HepG2 (cell line): Measurements from ENCODE around the gene SLC23A3. TPM values are rescaled to one million over a fixed set of nuclear protein-coding genes. Genes with fewer than 3 reads are reported as not detected.

Source experiments
- CHD2 ChIP-seq: IDR thresholded peaks from 2 replicates; pipeline ENCODE4 v1.6.1; 2011; ENCODE audit warnings: low read depth, low read length, improper control_type of control experiment
- HOXA9 ChIP-seq: sonication (generic); formaldehyde crosslinking; IDR thresholded peaks from 2 replicates; pipeline ENCODE4 v1.8.1; 2022; ENCODE audit warnings: missing genetic modification reagents, mild to moderate bottlenecking, moderate library complexity, borderline replicate concordance
- ISL2 ChIP-seq: sonication (generic); formaldehyde crosslinking; IDR thresholded peaks from 2 replicates; pipeline ENCODE4 v1.5.0; 2020; ENCODE audit warnings: missing genetic modification reagents
- POGK ChIP-seq: sonication (generic); formaldehyde crosslinking; conservative IDR thresholded peaks from 2 replicates; pipeline ENCODE4 v1.8.0; 2022; ENCODE audit warnings: mild to moderate bottlenecking, moderate library complexity, missing genetic modification reagents
- RBAK ChIP-seq: sonication (generic); formaldehyde crosslinking; IDR thresholded peaks from 2 replicates; pipeline ENCODE4 v1.5.1; 2020; ENCODE audit warnings: mild to moderate bottlenecking, missing genetic modification reagents
- RFX5 ChIP-seq: IDR thresholded peaks from 2 replicates; pipeline ENCODE4 v1.6.1; 2011; ENCODE audit warnings: low read depth, low read length, improper control_type of control experiment
- SOX5 ChIP-seq: IDR thresholded peaks from 2 replicates; pipeline ENCODE4 v1.6.1; 2016; ENCODE audit warnings: borderline replicate concordance
- ZNF142 ChIP-seq: sonication (generic); formaldehyde crosslinking; IDR thresholded peaks from 2 replicates; pipeline ENCODE4 v1.4.0; 2020; ENCODE audit warnings: missing genetic modification reagents
- ZNF687 ChIP-seq: sonication (generic); formaldehyde crosslinking; IDR thresholded peaks from 2 replicates; pipeline ENCODE4 v1.5.1; 2020; ENCODE audit warnings: mild to moderate bottlenecking, missing genetic modification reagents, moderate library complexity
- polyA plus RNA-seq, 8 experiments: library from polyadenylated mRNA; depleted of rRNA in 3 of 8; stranded (reverse) in 7 of 8; unstranded in 1 of 8; fragments of >200 nt; fragmentation: Illumina TruSeq in 4 of 8; extraction: Trizol in 4 of 8; gene quantifications; 2 replicates each; pipeline versions ENCODE4 v1.2.1 to v1.2.3, GENCODE V29; 2011 to 2016; ENCODE audit warnings: low read depth in 4 of 8, missing spikeins in 1 of 8, mixed read lengths in 1 of 8; ENCODE audit not compliant: insufficient read depth in 1 of 8
- total RNA-seq, 5 experiments: library from RNA; depleted of rRNA; stranded (reverse); fragments of >200 nt; fragmentation: Illumina TruSeq; extraction: Trizol; gene quantifications; 2 replicates each; pipeline ENCODE4 v1.2.3, GENCODE V29; 2016; ENCODE audit warnings: low read depth in 1 of 5
- TF ChIP-seq, protein P1 (sequence below): sonication (generic); formaldehyde crosslinking; IDR thresholded peaks from 2 replicates; pipeline ENCODE4 v1.8.1; 2023; ENCODE audit warnings: mild to moderate bottlenecking, inconsistent platforms, moderate library complexity, missing genetic modification reagents, borderline replicate concordance
- TF ChIP-seq, protein P2 (sequence below): sonication (generic); formaldehyde crosslinking; IDR thresholded peaks from 2 replicates; pipeline ENCODE4 v1.9.0; 2021; ENCODE audit warnings: missing genetic modification reagents, mild to moderate bottlenecking, borderline replicate concordance
- TF ChIP-seq, protein P3 (sequence below): sonication (generic); formaldehyde crosslinking; IDR thresholded peaks from 2 replicates; pipeline ENCODE4 v1.4.0; 2020; ENCODE audit warnings: missing genetic modification reagents

The SLC23A3 gene
- total and polyA plus RNA-seq, 2 of the 13 experiments (the other 11 are each of a cell fraction or from before 2014, with no cell fraction given), result 0.38 to 0.78 TPM

- TF ChIP-seq ZNF687 (CRISPR knock-in tag), result no peak
- no peak for TF ChIP-seq CHD2
- TF ChIP-seq SOX5 (CRISPR knock-in tag), result no peak
- TF ChIP-seq, protein P1, sequence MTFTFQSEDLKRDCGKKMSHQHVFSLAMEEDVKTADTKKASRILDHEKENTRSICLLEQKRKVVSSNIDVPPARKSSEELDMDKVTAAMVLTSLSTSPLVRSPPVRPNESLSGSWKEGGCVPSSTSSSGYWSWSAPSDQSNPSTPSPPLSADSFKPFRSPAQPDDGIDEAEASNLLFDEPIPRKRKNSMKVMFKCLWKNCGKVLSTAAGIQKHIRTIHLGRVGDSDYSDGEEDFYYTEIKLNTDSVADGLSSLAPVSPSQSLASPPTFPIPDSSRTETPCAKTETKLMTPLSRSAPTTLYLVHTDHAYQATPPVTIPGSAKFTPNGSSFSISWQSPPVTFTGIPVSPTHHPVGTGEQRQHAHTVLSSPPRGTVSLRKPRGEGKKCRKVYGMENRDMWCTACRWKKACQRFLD, result peak; percentile 90; the same call in 1 of the 2 replicates
- no peak for TF ChIP-seq ISL2 (CRISPR knock-in tag)
- no peak for TF ChIP-seq RBAK (CRISPR knock-in tag)
- TF ChIP-seq, protein P2, sequence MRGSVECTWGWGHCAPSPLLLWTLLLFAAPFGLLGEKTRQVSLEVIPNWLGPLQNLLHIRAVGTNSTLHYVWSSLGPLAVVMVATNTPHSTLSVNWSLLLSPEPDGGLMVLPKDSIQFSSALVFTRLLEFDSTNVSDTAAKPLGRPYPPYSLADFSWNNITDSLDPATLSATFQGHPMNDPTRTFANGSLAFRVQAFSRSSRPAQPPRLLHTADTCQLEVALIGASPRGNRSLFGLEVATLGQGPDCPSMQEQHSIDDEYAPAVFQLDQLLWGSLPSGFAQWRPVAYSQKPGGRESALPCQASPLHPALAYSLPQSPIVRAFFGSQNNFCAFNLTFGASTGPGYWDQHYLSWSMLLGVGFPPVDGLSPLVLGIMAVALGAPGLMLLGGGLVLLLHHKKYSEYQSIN, result 0 out of 2 replicates have a peak, but pooled peaks have one; percentile 33
- TF ChIP-seq ZNF142 (CRISPR knock-in tag), result no peak
- no peak; the same call in 1 of the 2 replicates for TF ChIP-seq RFX5
- TF ChIP-seq, protein P3, sequence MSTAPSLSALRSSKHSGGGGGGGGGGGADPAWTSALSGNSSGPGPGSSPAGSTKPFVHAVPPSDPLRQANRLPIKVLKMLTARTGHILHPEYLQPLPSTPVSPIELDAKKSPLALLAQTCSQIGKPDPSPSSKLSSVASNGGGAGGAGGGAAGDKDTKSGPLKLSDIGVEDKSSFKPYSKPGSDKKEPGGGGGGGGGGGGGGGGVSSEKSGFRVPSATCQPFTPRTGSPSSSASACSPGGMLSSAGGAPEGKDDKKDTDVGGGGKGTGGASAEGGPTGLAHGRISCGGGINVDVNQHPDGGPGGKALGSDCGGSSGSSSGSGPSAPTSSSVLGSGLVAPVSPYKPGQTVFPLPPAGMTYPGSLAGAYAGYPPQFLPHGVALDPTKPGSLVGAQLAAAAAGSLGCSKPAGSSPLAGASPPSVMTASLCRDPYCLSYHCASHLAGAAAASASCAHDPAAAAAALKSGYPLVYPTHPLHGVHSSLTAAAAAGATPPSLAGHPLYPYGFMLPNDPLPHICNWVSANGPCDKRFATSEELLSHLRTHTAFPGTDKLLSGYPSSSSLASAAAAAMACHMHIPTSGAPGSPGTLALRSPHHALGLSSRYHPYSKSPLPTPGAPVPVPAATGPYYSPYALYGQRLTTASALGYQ (CRISPR knock-in tag), result peak; percentile 46; the same call in 1 of the 2 replicates
- TF ChIP-seq POGK (CRISPR knock-in tag), result no peak; the same call in 1 of the 2 replicates
- no peak for TF ChIP-seq HOXA9 (CRISPR knock-in tag)
These were observed 48.4 kb upstream of the SLC23A3 start (continued) for GRCh38 chr2:219218217-219218731.
